ENCODE results near the gene AGAP1.

The AGAP1 gene

DNA sequence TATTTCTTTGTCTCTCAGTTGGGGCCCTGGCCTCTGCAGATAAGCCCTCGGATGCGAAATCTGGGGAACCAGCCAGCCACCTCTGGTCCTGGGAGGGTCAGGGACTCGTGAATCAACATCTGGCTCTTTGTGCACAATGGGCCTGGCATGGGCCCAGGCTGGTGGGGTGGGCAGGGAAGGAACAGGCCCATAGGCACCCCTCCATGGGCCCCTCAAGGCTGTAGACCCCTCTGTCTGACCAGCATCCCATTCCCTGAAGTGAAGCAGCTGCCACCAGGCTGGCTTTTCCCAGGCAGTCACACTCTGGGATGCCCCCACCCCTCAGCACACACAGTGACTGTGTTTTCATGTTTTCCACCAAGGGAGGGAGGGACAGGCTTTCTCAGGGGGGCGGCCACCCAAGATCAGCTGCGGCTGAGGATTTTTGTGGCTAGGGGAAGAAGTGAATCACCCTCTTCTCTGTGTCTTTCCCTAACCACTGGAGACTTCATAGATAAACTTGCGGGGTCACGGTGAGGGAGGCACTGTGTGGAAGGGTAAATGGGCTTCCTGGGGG lies 166.0 kb downstream of the AGAP1 start:
- DNase-seq = peak in 5 of 51 donors; percentile 22 to 35 (median 30)

DNA sequence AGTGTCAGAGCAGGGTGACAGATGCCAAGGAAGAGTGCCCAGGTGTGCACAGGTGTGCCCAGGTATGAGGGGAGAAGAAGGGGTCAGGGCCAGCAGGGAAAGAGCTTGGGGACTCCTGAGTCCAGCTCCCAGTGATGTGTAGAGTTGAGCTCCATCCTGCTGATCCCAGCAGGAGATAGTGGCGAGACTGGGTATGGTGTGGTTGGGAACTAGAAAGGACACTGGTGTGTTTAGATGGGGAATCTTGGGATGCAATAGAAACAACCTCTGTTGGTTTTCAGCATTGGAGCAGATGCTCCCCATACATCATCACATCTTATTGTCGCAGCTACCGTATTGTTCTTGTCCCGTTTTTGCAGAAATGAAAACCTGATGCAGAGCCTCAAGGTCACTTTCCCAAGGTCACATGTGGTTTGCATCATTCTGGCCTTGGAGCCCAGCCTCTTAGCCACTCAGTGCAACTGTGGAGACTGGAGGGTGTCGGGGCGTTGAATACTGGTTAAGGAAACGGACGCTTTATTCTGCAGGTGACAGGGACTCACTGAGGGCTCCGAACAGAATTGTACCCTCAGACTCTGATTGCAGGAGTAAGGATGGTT lies 166.7 kb downstream of the AGAP1 start:
- no peak for DNase-seq

DNA sequence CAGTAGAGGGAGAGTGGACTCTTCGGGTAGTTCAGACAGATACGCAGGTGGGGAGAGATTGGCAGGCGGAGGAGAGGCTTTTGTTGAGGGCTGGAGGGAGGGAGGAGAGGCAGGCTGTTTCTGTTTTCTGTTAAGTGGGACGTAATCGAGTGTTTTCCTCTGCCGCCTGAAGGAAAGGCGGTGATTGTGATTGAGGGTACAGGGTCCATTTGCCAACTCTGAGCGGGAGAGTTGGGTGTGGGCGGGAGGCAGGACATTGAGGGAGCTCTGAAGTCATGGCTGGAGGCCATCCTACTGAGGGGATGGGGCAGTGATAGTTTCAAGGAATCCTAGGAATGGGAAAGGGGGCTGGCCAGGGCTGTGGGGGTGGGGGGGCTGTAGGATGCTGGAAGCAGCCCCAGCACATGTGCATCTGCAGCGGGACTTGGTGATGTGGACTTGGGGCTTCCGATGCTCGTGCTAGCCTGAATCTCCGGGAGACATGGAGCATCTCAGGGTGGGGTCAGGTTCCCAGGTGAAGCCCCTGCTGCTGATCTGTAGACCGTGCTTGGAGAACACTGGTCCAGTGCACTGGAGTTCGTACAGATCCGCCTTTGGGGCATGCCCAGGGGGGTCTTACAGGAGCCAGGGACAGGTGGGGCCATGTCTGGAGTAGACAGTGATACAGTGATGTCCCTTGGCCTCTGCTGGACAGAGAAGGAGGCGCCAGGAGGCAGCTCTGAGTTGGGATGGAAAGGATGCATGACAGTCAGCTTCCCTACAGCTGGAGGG lies 167.5 kb downstream of the AGAP1 start:
- DNase-seq = no peak

DNA sequence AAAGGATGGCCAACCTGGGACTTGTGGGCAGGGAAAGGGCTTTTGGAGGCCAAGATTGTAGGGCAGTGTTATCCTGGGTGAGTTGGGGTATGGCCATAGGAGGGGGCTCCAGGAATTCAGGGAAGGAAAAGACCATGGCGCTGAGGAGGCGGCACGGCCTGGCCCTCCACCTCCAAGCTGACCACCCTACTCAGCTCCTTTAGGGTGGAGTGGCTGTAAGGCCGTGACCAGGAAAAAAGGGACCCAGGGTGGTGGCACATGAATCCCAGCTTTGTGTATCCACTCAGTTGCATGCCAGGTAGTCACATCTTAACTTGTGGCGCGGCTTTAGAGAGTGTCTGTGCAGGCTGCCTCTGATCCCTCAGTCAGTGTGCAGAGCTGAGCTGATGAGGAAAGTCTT lies 168.1 kb downstream of the AGAP1 start:
- DNase-seq = no peak

DNA sequence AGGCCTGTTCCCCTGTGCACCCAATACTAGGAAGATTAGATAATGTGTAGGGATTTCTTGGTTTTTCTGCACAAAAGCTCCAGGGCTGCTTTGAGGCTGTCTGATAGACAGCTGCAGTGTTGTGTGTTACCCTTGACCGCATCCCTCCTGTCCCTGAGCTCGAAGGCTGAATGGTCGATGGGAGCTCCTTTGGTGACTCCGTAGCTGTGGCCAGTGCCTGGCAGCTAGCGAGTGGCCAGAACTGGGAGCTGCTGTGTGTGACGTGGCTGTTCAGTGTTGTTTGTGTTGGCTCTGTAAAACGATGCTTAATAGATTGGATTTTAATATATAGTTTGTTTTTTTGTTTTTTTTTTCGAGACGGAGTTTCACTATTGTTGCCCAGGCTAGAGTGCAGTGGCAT lies 170.0 kb downstream of the AGAP1 start:
- peak in 7 of 51 donors; percentile 17 to 39 (median 29) for DNase-seq

DNA sequence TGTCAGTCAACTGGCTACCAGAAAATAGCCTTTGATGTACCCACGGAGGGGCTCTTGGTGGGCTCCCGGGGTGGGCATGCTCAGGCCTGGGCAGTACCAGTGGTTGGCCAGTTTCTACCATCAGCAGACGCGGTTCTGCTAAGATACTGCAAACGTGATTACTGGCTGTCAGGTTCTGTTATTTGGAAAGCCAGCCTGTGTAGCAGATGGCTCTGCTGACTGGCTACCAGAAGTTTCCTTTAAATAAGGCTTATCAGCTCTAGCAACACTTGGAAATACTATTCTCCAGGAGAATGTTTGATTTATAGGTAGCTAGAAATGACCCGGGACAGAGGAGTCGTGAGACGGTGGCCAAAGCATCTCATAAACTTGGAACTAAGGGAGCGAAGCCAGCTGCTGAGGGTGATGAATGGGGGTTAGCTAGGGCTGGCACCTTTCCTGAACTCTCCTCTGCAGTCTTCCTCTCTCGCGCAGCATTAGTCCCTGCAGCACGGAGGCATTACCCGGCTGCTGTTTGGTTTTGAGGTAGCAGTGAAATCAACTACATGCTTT lies 171.9 kb downstream of the AGAP1 start:
- peak in 5 of 51 donors; percentile 19 to 73 (median 40) for DNase-seq

DNA sequence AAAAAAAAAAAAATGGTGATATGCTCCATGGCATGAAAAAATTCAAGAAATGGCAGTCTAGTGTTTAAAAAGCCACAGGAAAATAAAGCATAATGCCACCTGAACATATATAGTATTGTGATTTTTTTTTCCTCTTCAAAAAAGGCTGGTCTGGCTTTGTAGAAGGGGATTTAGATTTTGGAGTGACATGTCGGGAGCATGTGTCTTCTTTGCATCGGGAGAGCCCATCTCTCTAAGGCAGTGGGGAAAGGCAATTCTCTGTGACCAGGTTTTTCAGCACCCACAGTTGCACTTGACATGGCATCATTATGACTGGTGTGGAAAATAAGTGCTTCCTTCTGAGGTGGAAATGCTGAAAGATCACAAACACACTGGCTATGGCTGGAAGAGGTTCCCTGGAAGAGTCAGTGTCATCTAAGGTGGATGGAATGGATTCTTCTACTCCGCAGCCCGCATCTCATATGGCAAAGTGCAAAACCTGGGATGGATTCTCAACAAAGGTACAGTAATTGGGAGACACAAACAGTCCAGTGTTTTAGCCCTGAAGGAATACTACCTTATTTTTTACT lies 172.5 kb downstream of the AGAP1 start:
- peak in 25 of 51 donors; percentile 14 to 89 (median 43) for DNase-seq

GRCh38 chr2:235668782-235669181 lies 174.9 kb downstream of the AGAP1 start:
- DNase-seq = no peak

DNA sequence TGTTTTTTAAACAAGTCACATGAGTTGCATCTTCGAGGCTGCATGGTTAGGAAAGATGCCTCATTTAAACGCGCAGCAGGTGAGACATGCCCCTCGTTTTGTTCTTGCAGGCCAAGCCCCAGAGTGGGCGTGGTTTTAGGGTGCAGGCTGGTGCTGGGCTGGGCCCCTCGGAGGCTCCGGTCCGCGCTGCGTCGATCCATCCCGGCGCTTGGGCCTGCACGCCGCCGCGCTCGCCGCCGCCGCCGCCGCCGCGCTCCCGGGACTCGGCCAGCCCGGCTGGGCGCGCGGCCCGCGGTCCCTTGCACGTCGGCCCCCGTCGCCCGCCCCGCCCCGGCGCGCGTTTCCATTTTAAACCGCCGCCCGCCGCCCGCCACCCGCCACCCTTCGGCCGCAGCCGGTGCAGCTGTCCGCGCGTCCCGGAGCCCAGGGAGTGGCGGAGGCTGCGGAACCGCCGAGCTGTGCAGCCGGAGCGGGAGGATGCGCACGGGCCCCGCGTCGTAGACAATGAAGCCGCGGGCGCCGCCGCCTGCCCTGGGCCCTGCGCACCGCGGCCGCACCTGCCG lies 175.5 kb downstream of the AGAP1 start:
- DNase-seq = peak in 45 of 51 donors; percentile 25 to 88 (median 63)

DNA sequence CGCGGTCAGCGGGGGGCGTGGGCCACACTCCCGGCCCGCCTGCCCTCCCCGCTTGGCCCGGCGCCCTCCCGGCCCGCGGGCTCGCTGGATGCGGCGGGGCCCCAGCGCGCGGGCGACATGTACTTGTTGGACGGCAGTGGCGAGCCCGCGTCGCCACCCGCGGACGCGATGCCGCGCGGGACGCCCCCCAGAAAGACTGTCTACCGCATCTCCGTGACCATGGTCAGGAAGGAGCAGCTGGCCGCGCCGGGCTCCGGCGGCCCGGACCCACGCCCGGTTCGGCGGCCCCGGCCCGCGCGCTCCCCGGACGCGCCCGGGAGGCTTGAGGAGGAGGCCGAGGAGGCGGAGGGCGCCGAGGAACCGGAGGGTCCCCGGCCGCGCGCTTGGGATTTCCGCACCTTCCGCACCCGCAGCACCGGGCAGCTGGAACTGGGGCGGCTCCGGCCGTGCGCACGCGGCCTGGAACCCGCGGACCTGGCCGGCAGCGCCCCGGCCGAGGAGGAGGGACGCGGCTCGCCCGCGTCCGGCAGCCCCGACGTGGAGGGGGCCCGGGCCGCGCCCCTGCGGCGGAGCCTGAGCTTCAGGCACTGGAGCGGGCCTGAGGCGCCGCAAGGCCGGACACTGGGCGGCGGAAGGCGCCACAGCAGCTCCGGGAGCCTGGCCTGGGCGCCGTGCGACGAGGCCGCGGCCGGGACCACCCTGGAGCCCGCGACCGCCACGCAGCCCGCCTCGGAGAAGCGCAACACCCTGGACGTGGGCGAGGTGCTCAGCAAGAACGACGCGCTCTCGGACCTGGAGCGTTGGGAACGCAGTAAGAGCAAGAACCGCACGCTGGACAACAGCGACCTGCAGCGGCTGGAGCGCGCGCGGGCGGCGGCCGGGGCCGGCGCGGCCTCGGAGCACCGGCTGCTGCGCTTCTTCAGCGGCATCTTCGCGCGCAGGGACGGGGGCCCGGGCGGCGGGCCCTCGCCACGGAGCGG lies 176.4 kb downstream of the AGAP1 start:
- peak in 34 of 51 donors; percentile 24 to 78 (median 46) for DNase-seq

- DNase-seq = peak in 2 of 51 donors; percentile 14 to 42
Observed at GRCh38 chr2:235670974-235671787, 177.3 kb downstream of the AGAP1 start.

- no peak for DNase-seq
Observed at GRCh38 chr2:235672720-235673119, 178.9 kb downstream of the AGAP1 start.

- peak in 4 of 51 donors; percentile 10 to 32 (median 16) for DNase-seq
Observed at GRCh38 chr2:235674146-235674545, 180.3 kb downstream of the AGAP1 start.

- no peak for DNase-seq
Observed at GRCh38 chr2:235674812-235675211, 181.0 kb downstream of the AGAP1 start.

DNA sequence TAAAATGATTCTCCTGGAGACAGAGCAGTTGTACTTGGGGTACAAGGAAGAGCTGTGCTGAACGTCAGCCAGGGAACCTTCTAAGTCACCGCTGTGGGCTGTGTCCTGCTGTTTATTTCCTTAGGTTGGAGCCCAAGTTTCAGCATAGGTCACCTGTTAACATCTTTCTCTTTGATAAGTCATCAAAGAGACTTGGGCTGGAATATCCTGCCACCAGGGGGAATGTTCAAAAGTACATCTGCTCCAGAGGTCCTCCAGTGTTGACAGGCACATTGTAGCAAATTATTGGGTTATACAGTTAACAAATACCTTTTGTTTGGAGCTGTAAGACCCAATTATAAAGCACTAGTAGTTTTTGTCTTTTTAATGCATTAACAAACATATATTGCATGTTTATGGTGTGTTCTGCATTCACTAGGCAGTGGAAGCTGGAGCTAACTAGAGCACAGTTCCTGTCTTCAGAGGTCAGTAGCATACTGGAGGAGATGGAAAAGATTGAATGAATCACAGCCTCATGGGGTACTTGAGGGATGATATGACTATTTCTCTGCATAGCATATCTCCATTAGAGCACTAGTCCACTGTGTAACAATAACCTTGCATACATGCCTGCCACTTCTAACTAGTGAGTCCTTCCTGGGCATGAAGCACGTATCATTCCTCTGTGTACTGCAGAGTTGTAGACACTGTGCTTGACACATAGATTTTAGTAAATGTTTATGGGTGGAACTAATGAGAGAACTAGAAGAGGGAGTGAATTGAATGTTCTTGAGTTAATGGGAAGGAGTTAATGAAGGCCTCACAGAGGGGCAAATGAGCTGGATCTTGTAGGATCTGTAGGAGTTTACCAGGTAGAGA lies 182.1 kb downstream of the AGAP1 start:
- DNase-seq = no peak

- DNase-seq = no peak
Observed at GRCh38 chr2:235676536-235676799, 182.6 kb downstream of the AGAP1 start.

DNA sequence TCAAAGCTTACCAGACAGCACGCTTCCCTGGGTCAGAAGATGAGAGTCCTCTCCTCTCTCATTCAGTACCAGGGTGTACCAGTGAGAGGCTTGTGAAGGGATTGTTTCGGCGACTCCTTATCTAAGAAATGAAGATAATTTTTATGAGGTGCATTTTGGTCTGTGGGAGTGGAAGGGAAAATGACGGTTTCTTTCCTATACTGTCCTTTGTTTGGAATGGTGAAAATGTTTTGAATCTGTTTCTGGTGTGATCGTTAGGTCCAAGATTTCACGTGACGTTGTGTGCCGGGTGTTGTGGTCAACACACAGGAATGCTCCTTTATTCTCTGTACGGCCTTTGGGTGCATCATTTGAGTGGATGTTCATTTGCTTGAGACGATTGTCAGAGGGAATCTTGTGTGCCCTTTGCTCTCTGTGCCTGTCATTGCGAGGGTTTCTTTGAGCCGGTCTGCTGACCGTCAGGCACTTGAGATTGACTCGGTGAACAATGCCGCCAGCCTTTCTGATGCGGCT lies 183.5 kb downstream of the AGAP1 start:
- peak in 4 of 51 donors; percentile 12 to 78 (median 38) for DNase-seq

- DNase-seq = peak in 4 of 51 donors; percentile 25 to 30 (median 26)
Observed at GRCh38 chr2:235677937-235678336, 184.1 kb downstream of the AGAP1 start.

GRCh38 chr2:235678712-235679111 lies 184.9 kb downstream of the AGAP1 start:
- no peak for DNase-seq

Measured in hypothalamus (tissue), 51 donors.